Stimulated activated CD8-positive, alpha-beta memory T cell treated with anti-CD3 and anti-CD28 coated beads, Interleukin-7, amount 100 ng/mL, for 48 hours (primary cell): Measurements from ENCODE around the gene STKLD1.
"Not testable (repeated sequence)": the region's sequence is repeated elsewhere in the genome, so short reads cannot be mapped to it uniquely, and the experiment has no call there.

Experiments used
- DNase-seq, 2 donors: peaks; one replicate each; pipeline ENCODE4 v3.0.0-alpha.2; 2020; ENCODE audit warnings: low read depth in 1 of 2; ENCODE audit errors: extremely low read depth in 1 of 2

STKLD1 gene

GRCh38 chr9:133436681-133437080 is 60.5 kb downstream of the STKLD1 start:
- DNase-seq = no peak

GRCh38 chr9:133437753-133438531 is 61.8 kb downstream of the STKLD1 start:
- DNase-seq = no peak

- DNase-seq = no peak
These were observed 63.2 kb downstream of the STKLD1 start for GRCh38 chr9:133439337-133439736.

- DNase-seq = no peak
These were observed 64.7 kb downstream of the STKLD1 start for GRCh38 chr9:133440874-133441273.

- DNase-seq = no peak
These were observed 65.4 kb downstream of the STKLD1 start for GRCh38 chr9:133441571-133441970.

GRCh38 chr9:133443248-133443647 is 67.1 kb downstream of the STKLD1 start:
- DNase-seq = no peak

GRCh38 chr9:133443982-133444381 is 67.8 kb downstream of the STKLD1 start:
- no peak for DNase-seq

- DNase-seq = no peak
These were observed 69.3 kb downstream of the STKLD1 start for GRCh38 chr9:133445293-133445969.

- no peak for DNase-seq
These were observed 72.4 kb downstream of the STKLD1 start for GRCh38 chr9:133448487-133448972.

GRCh38 chr9:133449760-133450159 is 73.6 kb downstream of the STKLD1 start:
- DNase-seq = no peak

GRCh38 chr9:133451865-133452264 is 75.7 kb downstream of the STKLD1 start:
- not testable (repeated sequence) for DNase-seq

- no peak for DNase-seq
These were observed 76.4 kb downstream of the STKLD1 start for GRCh38 chr9:133452562-133452961.

GRCh38 chr9:133453651-133454050 is 77.5 kb downstream of the STKLD1 start:
- no peak for DNase-seq

- no peak for DNase-seq
These were observed 78.2 kb downstream of the STKLD1 start for GRCh38 chr9:133454325-133454724.

- DNase-seq = no peak
These were observed 78.9 kb downstream of the STKLD1 start for GRCh38 chr9:133454943-133455673.
